Motor neuron (in vitro differentiated cells): ENCODE results near the gene GPR157. TPM values are rescaled to one million over a fixed set of nuclear protein-coding genes. Genes with fewer than 3 reads are reported as not detected.

Experiments used
- ATAC-seq, 8 experiments: fragments of 200-7000 bp; cut with Tn5 transposase; replicated peaks in 6 of 8; 2 replicates each; pipeline ENCODE4 v1.8.0; 2021; ENCODE audit warnings: mild to moderate bottlenecking in 8 of 8, moderate library complexity in 8 of 8
- H3K27ac ChIP-seq, 2 donors: fragments of 250-450 bp; sonication (Bioruptor Pico); 2 replicates each; pipeline ENCODE4 v1.9.0; 2021; ENCODE audit warnings: antibody characterized with exemption in 2 of 2, mild to moderate bottlenecking in 2 of 2, moderate library complexity in 1 of 2
- H3K4me1 ChIP-seq, 2 donors: fragments of 250-450 bp; sonication (Bioruptor Pico); replicated peaks in 1 of 2; 2 replicates each; pipeline ENCODE4 v1.6.1; 2021; ENCODE audit warnings: antibody characterized with exemption in 2 of 2, mild to moderate bottlenecking in 2 of 2, moderate library complexity in 1 of 2
- H3K4me3 ChIP-seq, 5 donors: fragments of 250-450 bp; sonication (Bioruptor Pico); 2 replicates each; pipeline ENCODE4 v1.9.0; 2021; ENCODE audit warnings: antibody characterized with exemption in 5 of 5, mild to moderate bottlenecking in 5 of 5, moderate library complexity in 4 of 5
- WGBS, 10 experiments: fragments of 450-650 bp; shearing (Covaris generic); methylation state at CpG; one replicate each; pipeline ENCODE4 v1.0.0; 2022; 5-methylcytosine and 5-hydroxymethylcytosine counted together
- in situ Hi-C, 9 experiments: fragments of 400-800 bp; cut with MboI; loops; one replicate each; pipeline ENCODE4 v1.15.0; 2021; ENCODE audit warnings: low sequenced_read_pairs in 9 of 9, low pct_unique_long_range_greater_than_20kb in 2 of 9; ENCODE audit not compliant: unreplicated experiment in 9 of 9
- total RNA-seq, 8 experiments: library from RNA; unstranded; fragments of 300-600 nt; gene quantifications; 2 replicates each; pipeline versions ENCODE4 v1.2.3 to v1.2.4, GENCODE V29; 2022

GPR157 gene
- 1 to 10 TPM; 1.6 to 5.7 (median 2.4) TPM for total RNA-seq

GRCh38 chr1:9128520-9129265 is at the start of gene GPR157:
Gene GPR157, minus strand, starts transcription at chr1:9129102. Its CDS starts 75 bp downstream, at chr1:9129027.
- H3K27ac ChIP-seq: peak within 1 kb of the TSS in 1 of 2 donors; percentile 0
- in situ Hi-C loops: loop anchor here in 1 of 9 experiments (25.0 kb wide), 1 partner anchor 359 kb away; no protein-coding TSS in a partner anchor
- peaks cover 8 to 15% of the 10 kb centered on the region in 2 donors for H3K4me1 ChIP-seq
- WGBS, 10 experiments: 0 to 6% (median 3%) methylated on average over 3 to 24 of the region's 92 CpGs; no CpG with 5 or more reads in 5 of the 10 experiments
- peak; percentile 65 to 83 (median 79) for ATAC-seq
- H3K4me3 ChIP-seq: peak within 1 kb of the TSS; percentile 44 to 68 (median 53)

DNA sequence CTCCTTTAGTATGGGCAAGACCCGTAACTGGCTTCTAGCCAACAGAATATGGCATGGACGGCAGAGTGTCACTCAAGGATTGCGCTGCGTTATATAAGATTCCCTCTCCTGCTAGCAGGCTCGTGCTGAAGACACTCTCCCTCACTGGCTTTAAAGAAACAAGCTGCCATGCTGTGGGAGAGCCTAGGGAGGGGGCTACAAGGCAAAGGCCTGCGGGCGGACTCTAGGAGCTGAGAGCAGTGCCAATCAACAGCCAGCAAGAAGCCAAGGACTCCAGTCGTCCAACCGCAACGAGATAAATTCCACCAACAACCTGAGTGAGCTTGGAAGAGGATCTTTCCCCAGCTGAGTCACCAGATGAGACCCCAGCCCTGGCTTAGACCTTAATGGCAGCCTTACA is 45.9 kb upstream of the GPR157 start:
- ATAC-seq: no peak
- no peak overlapping the region for H3K27ac ChIP-seq
- in situ Hi-C loops: no loop called here
- no peaks in the 10 kb centered on the region for H3K4me1 ChIP-seq
- H3K4me3 ChIP-seq: no peak overlapping the region
- 80 to 100% (median 94%) methylated on average over 1 to 9 of the region's 10 CpGs; no CpG with 5 or more reads in 1 of the 10 experiments for WGBS, 10 experiments

DNA sequence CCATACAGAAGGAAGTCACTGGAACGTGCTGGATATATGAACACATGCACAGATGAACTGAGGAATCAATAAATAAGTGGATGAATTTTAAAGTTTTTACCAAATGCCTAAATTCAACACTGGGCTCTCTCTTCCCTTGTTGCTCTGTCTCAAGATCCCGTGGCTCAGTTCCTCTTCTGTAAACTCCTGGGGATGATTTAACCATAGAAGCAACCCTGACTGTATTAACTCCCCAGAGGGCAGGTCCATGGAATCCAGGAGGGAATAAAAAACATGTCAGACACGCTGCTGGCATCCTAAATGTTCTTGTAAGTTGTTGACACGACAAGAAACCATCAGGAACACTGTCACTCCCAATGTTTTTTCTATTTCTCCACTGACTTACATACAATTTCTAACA is 45.3 kb upstream of the GPR157 start:
- in situ Hi-C loops: no loop called here
- H3K27ac ChIP-seq: no peak overlapping the region
- ATAC-seq: no peak
- H3K4me1 ChIP-seq: no peaks in the 10 kb centered on the region
- 10 to 100% (median 70%) methylated on average over 1 to 4 of the region's 4 CpGs; no CpG with 5 or more reads in 1 of the 10 experiments for WGBS, 10 experiments
- H3K4me3 ChIP-seq: no peak overlapping the region

DNA sequence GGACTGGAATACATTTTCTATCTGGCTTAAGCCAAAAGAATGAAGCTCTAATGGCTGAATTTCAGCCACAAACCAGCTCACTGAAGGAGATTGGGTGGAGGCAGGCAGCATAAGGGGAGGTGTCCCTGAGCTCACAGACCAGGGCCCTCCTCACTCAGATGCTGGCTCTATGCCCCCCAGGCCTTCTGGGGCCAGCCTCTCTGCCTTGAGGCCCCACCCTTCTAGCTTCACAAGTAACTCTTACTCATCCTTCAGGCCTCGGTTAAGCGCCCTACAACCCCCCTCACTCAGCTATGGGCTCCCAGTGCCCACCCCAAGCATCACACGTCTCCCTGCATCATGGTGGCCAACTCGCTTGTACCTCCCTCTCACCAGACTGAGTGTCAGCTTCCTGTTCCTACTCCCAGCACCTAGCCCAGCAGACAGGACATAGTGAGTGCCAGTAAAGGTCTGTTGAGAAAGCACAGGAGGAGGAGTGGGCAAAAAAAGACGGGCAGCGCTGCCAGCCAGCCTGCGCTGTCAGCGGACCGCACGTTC is 40.8 kb upstream of the GPR157 start:
- in situ Hi-C loops: no loop called here
- Histone ChIP-seq H3K4me1 (peaks cover 6 to 9% of the 10 kb centered on the region in 2 donors), H3K27ac (no peak overlapping the region), H3K4me3 (no peak overlapping the region)
- no CpG with 5 or more reads among the region's 10 CpGs for WGBS, 10 experiments
- ATAC-seq: peak in 3 of 8 experiments; percentile 68 to 91 (median 81)

- in situ Hi-C loops: no loop called here
- ATAC-seq: no peak
- peaks cover 10 to 17% of the 10 kb centered on the region in 2 donors for H3K4me1 ChIP-seq
- 95 to 100% methylated on average over 2 of the region's 2 CpGs; no CpG with 5 or more reads in 8 of the 10 experiments for WGBS, 10 experiments
- H3K4me3 ChIP-seq: no peak overlapping the region
- no peak overlapping the region for H3K27ac ChIP-seq
Observed at GRCh38 chr1:9167638-9168037, 38.7 kb upstream of the GPR157 start.

DNA sequence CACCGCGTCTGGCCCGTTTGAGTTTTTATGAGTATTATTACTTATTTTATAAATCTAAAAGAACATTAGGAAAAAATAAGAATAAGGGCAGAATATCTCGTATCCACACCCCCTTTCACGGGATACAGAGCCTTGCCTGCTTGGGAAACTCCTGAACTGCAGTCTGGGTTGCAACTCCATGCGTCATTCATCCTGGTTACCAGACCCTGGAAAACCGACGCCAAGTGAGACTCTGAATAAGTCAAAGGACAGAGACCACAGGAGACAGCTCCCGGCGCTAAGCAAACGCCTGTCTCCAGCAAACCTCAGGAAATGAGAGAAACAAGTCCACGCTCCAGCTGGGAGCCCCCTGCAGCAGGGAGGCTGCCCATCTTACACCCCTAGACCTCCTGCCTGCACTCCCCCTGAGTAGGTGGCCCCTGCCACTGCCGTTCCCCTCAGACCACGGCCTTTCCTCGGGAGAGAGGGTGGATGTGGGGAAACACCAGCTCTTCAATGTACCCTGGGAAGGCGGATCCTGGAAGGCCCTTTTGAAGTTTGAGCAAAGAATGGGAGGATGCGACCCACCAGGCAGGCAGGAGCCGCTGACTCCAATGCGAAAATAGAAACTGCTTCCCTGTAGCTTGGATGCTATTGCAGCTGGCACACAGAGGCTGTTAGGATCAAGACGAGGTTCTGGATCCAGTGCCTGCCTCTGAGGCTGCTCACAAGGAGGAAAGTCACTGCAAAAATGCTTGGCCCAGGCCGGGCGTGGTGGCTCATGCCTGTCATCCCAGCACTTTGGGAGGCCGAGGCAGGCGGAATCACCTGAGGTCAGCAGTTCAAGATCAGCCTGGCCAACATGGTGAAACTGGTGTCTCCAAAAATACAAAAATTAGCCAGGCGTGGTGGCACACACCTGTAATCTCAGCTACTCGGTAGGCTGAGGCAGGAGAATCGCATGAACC is 37.7 kb upstream of the GPR157 start:
- no peak for ATAC-seq
- peaks cover 10 to 17% of the 10 kb centered on the region in 2 donors for H3K4me1 ChIP-seq
- in situ Hi-C loops: no loop called here
- H3K4me3 ChIP-seq: no peak overlapping the region
- WGBS, 10 experiments: 69 to 100% (median 82%) methylated on average over 2 to 25 of the region's 27 CpGs
- no peak overlapping the region for H3K27ac ChIP-seq

DNA sequence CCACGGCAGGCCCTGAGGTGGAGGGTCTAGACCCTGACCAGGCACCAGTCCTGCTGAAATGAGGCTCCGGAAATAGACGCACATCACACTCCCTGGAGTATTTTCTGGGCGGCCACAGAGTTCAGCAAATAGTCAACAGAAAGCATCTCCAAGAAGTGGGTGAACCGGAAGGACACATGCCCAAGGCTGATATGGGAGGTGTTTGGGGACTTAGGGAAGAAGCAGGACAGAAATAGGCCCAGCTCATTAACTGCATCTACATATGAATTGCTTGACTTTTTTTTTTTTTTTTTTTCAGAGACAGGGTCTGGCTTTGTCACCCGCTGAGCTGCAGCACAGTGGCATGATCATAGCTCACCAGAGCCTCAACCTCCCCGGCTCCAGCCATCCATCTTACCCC is 36.5 kb upstream of the GPR157 start:
- ATAC-seq: peak in 3 of 8 experiments; percentile 36 to 50 (median 47)
- 25 to 100% (median 83%) methylated on average over 1 to 5 of the region's 7 CpGs; no CpG with 5 or more reads in 1 of the 10 experiments for WGBS, 10 experiments
- H3K4me1 ChIP-seq: peaks cover 10 to 17% of the 10 kb centered on the region in 2 donors
- in situ Hi-C loops: no loop called here
- H3K4me3 ChIP-seq: no peak overlapping the region
- H3K27ac ChIP-seq: no peak overlapping the region

DNA sequence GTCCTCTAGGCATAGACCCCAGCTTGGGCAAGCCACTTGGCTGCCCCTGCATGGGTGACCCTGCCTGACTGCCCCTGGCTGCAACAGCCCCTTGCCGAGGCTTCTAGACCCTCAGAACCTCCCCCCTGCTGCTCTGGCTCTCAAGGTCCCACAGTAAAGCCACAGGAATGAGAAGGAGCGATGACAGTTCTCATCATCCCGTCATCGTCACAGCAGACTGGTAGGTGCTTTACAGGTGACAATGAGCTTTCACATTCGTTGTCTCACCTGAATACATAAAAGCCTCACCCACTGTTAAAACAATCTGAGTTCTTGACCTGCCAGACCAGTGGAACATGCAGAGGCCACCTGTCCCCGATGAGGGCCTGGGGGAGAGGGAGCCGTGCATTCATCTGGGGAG is 36.0 kb upstream of the GPR157 start:
- in situ Hi-C loops: no loop called here

GRCh38 chr1:9164532-9164900 is 35.6 kb upstream of the GPR157 start:
- H3K27ac ChIP-seq: no peak overlapping the region

More for the DNA sequence above, 36.0 kb upstream of the GPR157 start:
- WGBS, 10 experiments: 50 to 100% (median 82%) methylated on average over 1 to 5 of the region's 7 CpGs; no CpG with 5 or more reads in 6 of the 10 experiments
- Histone ChIP-seq H3K4me1 (peaks cover 10 to 17% of the 10 kb centered on the region in 2 donors), H3K27ac (no peak overlapping the region), H3K4me3 (no peak overlapping the region)
- no peak for ATAC-seq

DNA sequence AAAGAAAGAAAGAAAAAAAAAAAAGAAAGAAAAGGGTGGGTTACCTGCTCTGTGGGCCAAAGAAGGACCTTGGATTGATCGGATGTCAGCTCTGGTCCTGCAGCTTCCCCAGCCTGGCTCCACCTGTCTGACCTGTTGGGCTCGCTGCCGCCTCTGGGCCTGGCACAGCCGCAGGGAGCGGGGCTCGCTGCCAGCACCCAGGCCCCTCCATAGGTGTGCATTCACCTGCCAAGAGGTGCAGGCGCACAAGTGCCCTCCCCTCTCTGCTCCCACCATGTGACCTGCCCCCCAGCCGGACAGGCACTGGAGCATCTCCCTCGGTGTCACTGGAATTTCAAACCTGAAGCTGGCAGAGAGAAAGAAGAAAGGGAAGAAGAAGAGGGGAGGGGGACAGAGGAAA is 33.1 kb upstream of the GPR157 start:
- WGBS, 10 experiments: 89 to 100% (median 100%) methylated on average over 1 to 6 of the region's 9 CpGs; no CpG with 5 or more reads in 5 of the 10 experiments
- no peak overlapping the region for H3K4me3 ChIP-seq
- H3K27ac ChIP-seq: no peak overlapping the region
- no peak for ATAC-seq
- in situ Hi-C loops: no loop called here
- H3K4me1 ChIP-seq: peaks cover 10 to 17% of the 10 kb centered on the region in 2 donors

More at GRCh38 chr1:9164532-9164900, 35.6 kb upstream of the GPR157 start:
- Histone ChIP-seq H3K4me1 (peaks cover 10 to 17% of the 10 kb centered on the region in 2 donors), H3K4me3 (no peak overlapping the region)
- no peak for ATAC-seq
- in situ Hi-C loops: no loop called here
- WGBS, 10 experiments: 50 to 81% (median 60%) methylated on average over 2 to 4 of the region's 4 CpGs; no CpG with 5 or more reads in 6 of the 10 experiments

DNA sequence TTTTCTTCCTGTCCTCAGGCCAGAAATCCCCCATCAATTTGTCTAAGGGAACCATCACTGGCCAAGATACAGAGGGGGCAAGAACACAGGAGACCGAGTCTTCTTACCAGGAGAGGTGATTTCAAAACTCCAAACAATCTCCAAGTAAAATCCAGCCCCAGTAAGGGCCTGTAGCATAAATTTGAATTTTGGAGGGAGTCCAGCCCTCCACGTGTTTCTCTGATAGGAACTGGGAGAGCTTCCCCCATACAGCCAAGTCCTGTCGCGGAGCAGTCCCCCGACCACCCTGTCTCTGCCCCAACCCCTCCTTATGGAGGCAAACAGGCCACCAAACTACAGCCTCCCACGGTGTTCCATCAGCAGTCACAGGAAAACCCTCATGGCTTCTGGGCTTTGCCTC is 32.4 kb upstream of the GPR157 start:
- no peak overlapping the region for H3K4me3 ChIP-seq
- H3K27ac ChIP-seq: no peak overlapping the region
- WGBS, 10 experiments: 53 to 100% (median 87%) methylated on average over 1 to 3 of the region's 6 CpGs; no CpG with 5 or more reads in 3 of the 10 experiments
- in situ Hi-C loops: no loop called here
- no peak for ATAC-seq
- peaks cover 5 to 17% of the 10 kb centered on the region in 2 donors for H3K4me1 ChIP-seq

- no peak for ATAC-seq
- Histone ChIP-seq H3K4me1 (peaks cover 5 to 12% of the 10 kb centered on the region in 2 donors), H3K4me3 (no peak overlapping the region), H3K27ac (no peak overlapping the region)
- 60 to 100% (median 95%) methylated on average over 1 to 6 of the region's 7 CpGs; no CpG with 5 or more reads in 2 of the 10 experiments for WGBS, 10 experiments
- in situ Hi-C loops: no loop called here
Observed at GRCh38 chr1:9160079-9160717, 31.3 kb upstream of the GPR157 start.
